Neural cell (in vitro differentiated cells): ENCODE data around the gene ACTN1.

Experiments used
- CTCF ChIP-seq: fragments of 450-650 bp; IDR thresholded peaks from 2 replicates; pipeline ENCODE4 v1.5.1; 2014; ENCODE audit warnings: antibody characterized with exemption, mild to moderate bottlenecking, moderate library complexity; ENCODE audit not compliant: poor library complexity, severe bottlenecking
- EZH2 ChIP-seq: fragments of 200-600, 300-800 bp; shearing (Covaris generic), sonication (generic); IDR thresholded peaks from 2 replicates; pipeline ENCODE4 v1.6.1; 2014; ENCODE audit warnings: antibody characterized with exemption, low read length, borderline replicate concordance, mild to moderate bottlenecking; ENCODE audit not compliant: insufficient read depth, poor library complexity, severe bottlenecking
- POLR2AphosphoS5 ChIP-seq: IDR thresholded peaks from 2 replicates; pipeline ENCODE4 v1.6.1; 2012
- REST ChIP-seq: IDR thresholded peaks from 2 replicates; pipeline ENCODE4 v1.6.1; 2012; ENCODE audit warnings: borderline replicate concordance
- SMC3 ChIP-seq: fragments of 450-650 bp; conservative IDR thresholded peaks from 2 replicates; pipeline ENCODE4 v1.6.1; 2014; ENCODE audit warnings: antibody characterized with exemption, mild to moderate bottlenecking, moderate library complexity; ENCODE audit not compliant: poor library complexity
- TAF1 ChIP-seq: IDR thresholded peaks from 2 replicates; pipeline ENCODE4 v1.6.1; 2012; ENCODE audit warnings: low read depth

DNA sequence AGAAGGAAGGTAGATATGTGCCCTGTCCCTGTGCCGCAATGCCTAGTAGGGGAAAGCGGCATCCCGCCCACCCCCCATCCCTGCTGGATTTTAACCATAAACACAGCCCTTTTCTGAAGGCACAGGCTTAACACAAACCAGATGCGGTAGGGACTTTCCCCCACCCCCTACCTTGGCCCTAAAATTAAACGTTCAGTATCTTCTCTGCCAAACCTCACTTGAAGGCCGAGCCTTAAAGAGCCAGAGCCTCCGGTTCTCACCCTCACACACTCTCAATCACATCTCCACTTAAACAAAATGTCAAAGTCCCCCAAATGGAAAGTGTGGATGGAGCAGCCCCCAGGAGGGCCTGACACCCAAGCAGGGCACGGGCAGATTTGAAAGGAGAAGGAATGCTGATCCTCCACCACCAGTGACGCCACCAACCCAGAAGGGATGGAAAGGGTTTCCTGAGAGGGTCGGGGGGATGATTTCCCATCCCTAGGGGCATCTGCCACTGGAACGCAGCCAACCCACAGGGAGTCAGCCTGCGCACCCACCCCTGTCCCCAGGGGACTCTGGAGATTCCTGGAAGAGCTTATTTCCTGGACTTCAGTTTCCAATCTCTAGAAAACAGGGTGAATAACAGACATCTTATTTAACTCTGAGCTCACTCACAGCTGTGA lies 26.4 kb downstream of the ACTN1 start:
- no peak for TF ChIP-seq CTCF
- TF ChIP-seq TAF1 = no peak
- no peak for TF ChIP-seq POLR2AphosphoS5
- TF ChIP-seq EZH2 = no peak
- no peak for TF ChIP-seq REST
- no peak for TF ChIP-seq SMC3
